Natural killer cell treated with Interleukin-12 subunit alpha and Interleukin-12 subunit beta and Interleukin-15 and Interleukin-18, amount 100 ng/mL, for 72 hours (primary cell): ENCODE measurements around the gene NHLRC1. TPM values are rescaled to one million over a fixed set of nuclear protein-coding genes. Genes with fewer than 3 reads are reported as not detected.
"Not testable (repeated sequence)": the region's sequence is repeated elsewhere in the genome, so short reads cannot be mapped to it uniquely, and the experiment has no call there.

ENCODE experiments used
- ATAC-seq, 2 donors: fragments of 150-1000 bp; cut with Tn5 transposase in 1 of 2; sonication (Bioruptor Pico), chemical (Tn5 transposase) in 1 of 2; 2 replicates each; pipeline ENCODE4 v1.10.0; 2021
- DNase-seq: peaks from one replicate; pipeline ENCODE4 v3.0.0; 2022; ENCODE audit warnings: low spot score
- H3K27ac Mint-ChIP-seq, 2 donors: 1 replicate in 1 of 2; 2 replicates in 1 of 2; pipeline ENCODE4 v1.8.0; 2022; ENCODE audit warnings: mixed read lengths in 2 of 2, mild to moderate bottlenecking in 1 of 2, moderate library complexity in 1 of 2
- H3K27me3 Mint-ChIP-seq, 2 donors: 1 replicate in 1 of 2; 2 replicates in 1 of 2; pipeline ENCODE4 v1.8.0; 2022; ENCODE audit warnings: mixed read lengths in 2 of 2
- H3K36me3 Mint-ChIP-seq: one replicate; pipeline ENCODE4 v1.8.0; 2022; ENCODE audit warnings: mixed read lengths
- H3K4me1 Mint-ChIP-seq, 2 donors: 1 replicate in 1 of 2; 2 replicates in 1 of 2; pipeline ENCODE4 v1.8.0; 2022; ENCODE audit warnings: low read depth in 2 of 2, mixed read lengths in 2 of 2, mild to moderate bottlenecking in 1 of 2
- H3K4me3 Mint-ChIP-seq: one replicate; pipeline ENCODE4 v1.8.0; 2022; ENCODE audit warnings: mixed read lengths
- H3K9me3 Mint-ChIP-seq: 2 replicates; pipeline ENCODE4 v1.8.0; 2022; ENCODE audit warnings: mixed read lengths
- total RNA-seq, 2 donors: library from RNA; stranded (reverse); gene quantifications; one replicate each; pipeline ENCODE4 v1.2.3, GENCODE V29; 2022

Gene NHLRC1
- total RNA-seq, 2 donors from 2014 or later = 0.25 to 1.3 TPM

DNA sequence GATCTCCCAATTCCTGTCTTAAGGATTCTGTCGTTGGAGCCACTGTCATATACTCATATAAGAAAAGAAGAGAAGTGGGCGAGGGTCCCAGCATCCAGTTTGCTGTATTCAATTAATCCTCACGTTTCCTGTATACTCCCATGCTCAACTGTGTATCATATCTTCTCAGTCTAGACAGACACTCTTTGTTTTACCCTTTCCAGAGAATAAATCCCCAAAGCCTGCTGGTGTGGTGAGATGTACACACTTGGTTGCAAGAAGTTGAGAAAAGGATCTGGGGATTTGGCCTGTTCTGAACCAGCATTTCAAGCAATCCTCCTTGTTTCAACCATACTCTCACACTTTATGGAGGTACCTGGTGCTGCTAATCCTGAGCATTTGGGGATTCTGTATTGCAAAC, 29.3 kb upstream of the NHLRC1 start:
- Mint-ChIP-seq H3K9me3 (no peaks in the 10 kb centered on the region), H3K27ac (peak overlapping the region in 1 of 2 donors; percentile 36), H3K4me3 (no peak overlapping the region), H3K36me3 (peaks cover 14% of the 10 kb centered on the region), H3K4me1 (peaks cover 23 to 26% of the 10 kb centered on the region in 2 donors), H3K27me3 (no peaks in the 10 kb centered on the region)
- DNase-seq (no peak), ATAC-seq (no peak)

- not testable (repeated sequence) for H3K4me3 Mint-ChIP-seq, H3K27me3 Mint-ChIP-seq, H3K9me3 Mint-ChIP-seq, ATAC-seq, DNase-seq
- H3K4me1 Mint-ChIP-seq = peaks cover 22 to 26% of the 10 kb centered on the region in 2 donors
- peaks cover 14% of the 10 kb centered on the region for H3K36me3 Mint-ChIP-seq
- H3K27ac Mint-ChIP-seq = peak overlapping the region in 1 of 2 donors; percentile 36
Observed at GRCh38 chr6:18151391-18151790, 28.9 kb upstream of the NHLRC1 start.

- Mint-ChIP-seq H3K27ac (no peak overlapping the region), H3K4me1 (peaks cover 11 to 15% of the 10 kb centered on the region in 2 donors), H3K27me3 (no peaks in the 10 kb centered on the region), H3K36me3 (peaks cover 14% of the 10 kb centered on the region), H3K4me3 (no peak overlapping the region), H3K9me3 (no peaks in the 10 kb centered on the region)
- no peak for DNase-seq
- no peak for ATAC-seq
Observed at GRCh38 chr6:18148304-18149025, 26.0 kb upstream of the NHLRC1 start.

- no peak overlapping the region for H3K4me3 Mint-ChIP-seq
- no peak for DNase-seq
- peaks cover 5 to 8% of the 10 kb centered on the region in 2 donors for H3K4me1 Mint-ChIP-seq
- no peak overlapping the region for H3K27ac Mint-ChIP-seq
- H3K9me3 Mint-ChIP-seq = no peaks in the 10 kb centered on the region
- H3K36me3 Mint-ChIP-seq = peaks cover 21% of the 10 kb centered on the region
- no peaks in the 10 kb centered on the region for H3K27me3 Mint-ChIP-seq
- ATAC-seq = no peak
Observed at GRCh38 chr6:18147616-18148015, 25.1 kb upstream of the NHLRC1 start.

DNA sequence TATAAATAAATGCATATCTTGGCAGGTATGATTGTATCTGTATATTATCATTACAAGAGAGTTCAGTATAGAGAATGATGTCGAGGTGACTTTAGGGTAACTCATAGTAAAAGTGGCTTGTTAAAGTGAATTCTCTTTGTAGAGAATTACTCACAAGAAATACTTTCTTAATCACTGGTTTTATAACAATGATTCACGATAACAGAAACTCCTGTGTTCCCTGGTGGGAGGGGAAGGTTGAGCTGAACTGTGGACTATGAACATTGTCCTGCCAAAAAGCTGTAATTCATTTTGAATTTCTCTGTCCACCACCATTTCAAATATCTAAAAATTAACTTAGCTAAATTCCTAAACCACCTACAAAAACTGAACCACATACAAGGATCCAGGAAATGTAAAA, 24.7 kb upstream of the NHLRC1 start:
- DNase-seq (no peak), ATAC-seq (no peak)
- Mint-ChIP-seq H3K27me3 (no peaks in the 10 kb centered on the region), H3K4me1 (peaks cover under 1 to 4% of the 10 kb centered on the region in 2 donors), H3K36me3 (peaks cover 22% of the 10 kb centered on the region), H3K4me3 (no peak overlapping the region), H3K9me3 (no peaks in the 10 kb centered on the region), H3K27ac (no peak overlapping the region)

DNA sequence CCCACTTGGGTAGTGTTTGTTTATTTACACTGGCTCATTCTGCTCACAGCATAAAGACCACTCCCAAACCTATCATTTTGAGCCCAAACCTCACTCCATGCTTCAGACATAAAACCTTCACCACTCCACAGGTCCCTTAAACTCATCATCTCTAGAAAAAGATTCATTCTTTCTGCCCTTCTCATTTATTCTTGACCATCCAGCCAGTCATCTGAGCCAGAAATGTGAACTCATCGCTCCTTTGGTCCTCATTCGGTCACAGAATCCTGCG, 20.0 kb upstream of the NHLRC1 start:
- Mint-ChIP-seq H3K9me3 (no peaks in the 10 kb centered on the region), H3K27ac (no peak overlapping the region), H3K27me3 (no peaks in the 10 kb centered on the region), H3K4me1 (no peaks in the 10 kb centered on the region), H3K36me3 (peaks cover 31% of the 10 kb centered on the region), H3K4me3 (no peak overlapping the region)
- DNase-seq = no peak
- ATAC-seq = no peak

- Mint-ChIP-seq H3K4me1 (no peaks in the 10 kb centered on the region), H3K9me3 (no peaks in the 10 kb centered on the region), H3K36me3 (peaks cover 31% of the 10 kb centered on the region), H3K27me3 (no peaks in the 10 kb centered on the region), H3K27ac (no peak overlapping the region), H3K4me3 (no peak overlapping the region)
- DNase-seq (no peak), ATAC-seq (no peak)
Observed at GRCh38 chr6:18141805-18142590, 19.5 kb upstream of the NHLRC1 start.

GRCh38 chr6:18139935-18140621, 17.6 kb upstream of the NHLRC1 start:
- no peaks in the 10 kb centered on the region for H3K9me3 Mint-ChIP-seq
- no peaks in the 10 kb centered on the region for H3K27me3 Mint-ChIP-seq
- H3K4me1 Mint-ChIP-seq = no peaks in the 10 kb centered on the region
- DNase-seq = no peak
- H3K4me3 Mint-ChIP-seq = no peak overlapping the region
- peaks cover 31% of the 10 kb centered on the region for H3K36me3 Mint-ChIP-seq
- no peak for ATAC-seq
- H3K27ac Mint-ChIP-seq = no peak overlapping the region

- Mint-ChIP-seq H3K4me1 (no peaks in the 10 kb centered on the region), H3K27me3 (no peaks in the 10 kb centered on the region), H3K36me3 (peaks cover 31% of the 10 kb centered on the region), H3K27ac (no peak overlapping the region), H3K4me3 (no peak overlapping the region), H3K9me3 (no peaks in the 10 kb centered on the region)
- DNase-seq (no peak), ATAC-seq (no peak)
Observed at GRCh38 chr6:18138906-18139305, 16.4 kb upstream of the NHLRC1 start.

GRCh38 chr6:18136260-18136659, 13.8 kb upstream of the NHLRC1 start:
- H3K4me3 Mint-ChIP-seq = no peak overlapping the region
- H3K9me3 Mint-ChIP-seq = no peaks in the 10 kb centered on the region
- no peaks in the 10 kb centered on the region for H3K27me3 Mint-ChIP-seq
- no peak overlapping the region for H3K27ac Mint-ChIP-seq
- H3K36me3 Mint-ChIP-seq = peaks cover 25% of the 10 kb centered on the region
- ATAC-seq (no peak), DNase-seq (no peak)
- no peaks in the 10 kb centered on the region for H3K4me1 Mint-ChIP-seq

DNA sequence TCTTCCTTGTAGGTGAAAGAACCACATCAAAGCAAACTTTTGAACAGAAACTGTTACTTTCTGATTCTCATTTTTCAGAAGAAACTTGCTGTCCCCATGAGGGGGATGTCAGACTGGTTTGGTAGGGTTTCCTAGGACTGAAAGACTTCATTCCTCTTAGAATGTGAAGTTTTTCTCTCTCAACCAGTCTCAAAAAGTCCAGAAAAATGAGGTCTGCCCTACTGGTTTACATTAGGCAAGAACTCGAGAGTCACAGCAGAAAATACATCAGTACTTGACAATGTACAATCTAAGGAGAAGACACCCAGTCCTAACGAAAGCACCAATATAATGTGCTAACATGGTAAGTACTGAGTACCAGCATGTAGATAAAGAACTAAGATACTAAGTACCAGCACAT, 12.7 kb upstream of the NHLRC1 start:
- peaks cover 20% of the 10 kb centered on the region for H3K36me3 Mint-ChIP-seq

GRCh38 chr6:18132346-18132745, 9.9 kb upstream of the NHLRC1 start:
- DNase-seq = no peak
- Mint-ChIP-seq H3K4me3 (no peak overlapping the region), H3K4me1 (no peaks in the 10 kb centered on the region), H3K36me3 (peaks cover 16% of the 10 kb centered on the region), H3K9me3 (no peaks in the 10 kb centered on the region), H3K27ac (no peak overlapping the region), H3K27me3 (no peaks in the 10 kb centered on the region)
- no peak for ATAC-seq

More for the DNA sequence above, 12.7 kb upstream of the NHLRC1 start:
- Mint-ChIP-seq H3K27ac (no peak overlapping the region), H3K4me3 (no peak overlapping the region), H3K27me3 (no peaks in the 10 kb centered on the region), H3K9me3 (no peaks in the 10 kb centered on the region), H3K4me1 (no peaks in the 10 kb centered on the region)
- DNase-seq = no peak
- ATAC-seq = no peak

GRCh38 chr6:18126121-18126520, 3.6 kb upstream of the NHLRC1 start:
- H3K27me3 Mint-ChIP-seq = no peaks in the 10 kb centered on the region
- peaks cover 6% of the 10 kb centered on the region for H3K36me3 Mint-ChIP-seq
- peaks cover 7 to 8% of the 10 kb centered on the region in 2 donors for H3K4me1 Mint-ChIP-seq
- H3K9me3 Mint-ChIP-seq = no peaks in the 10 kb centered on the region
- H3K4me3 Mint-ChIP-seq = no peak overlapping the region
- DNase-seq = no peak
- H3K27ac Mint-ChIP-seq = no peak overlapping the region
- ATAC-seq = no peak

DNA sequence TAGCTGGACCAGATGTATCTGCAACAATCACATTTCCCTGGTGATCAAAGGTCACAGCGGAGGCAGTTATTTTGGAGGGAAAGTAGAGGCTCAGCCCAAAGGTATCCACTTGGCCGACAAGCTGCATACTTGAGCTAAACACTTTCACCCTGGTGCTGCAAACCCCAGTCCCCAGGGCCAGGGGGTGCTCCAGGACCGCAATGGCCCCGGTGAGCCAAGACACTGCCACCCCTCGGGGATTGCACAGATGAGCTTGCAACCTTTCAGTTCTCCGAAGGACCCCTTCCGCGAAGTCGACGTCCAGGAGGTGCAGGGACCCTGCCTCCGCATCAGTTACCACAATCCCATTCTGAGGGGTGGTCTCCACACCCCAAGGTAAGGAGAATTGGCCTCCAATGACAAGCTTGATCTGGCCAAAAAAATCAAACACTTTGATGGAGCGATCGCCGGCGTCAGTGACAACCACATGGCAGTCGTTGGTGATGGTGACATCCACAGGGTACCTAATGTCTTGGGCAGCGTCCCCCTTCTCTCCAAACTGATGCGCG, 823 bp downstream of the NHLRC1 start:
- Mint-ChIP-seq H3K36me3 (no peaks in the 10 kb centered on the region), H3K27me3 (peaks cover 0 to 7% of the 10 kb centered on the region in 2 donors), H3K9me3 (no peaks in the 10 kb centered on the region), H3K4me1 (peaks cover 7 to 8% of the 10 kb centered on the region in 2 donors), H3K27ac (no peak overlapping the region), H3K4me3 (peak overlapping the region; percentile 10)
- DNase-seq (no peak), ATAC-seq (no peak)
